AG04450 (cell line): ENCODE data around the gene CDCP2. TPM values are rescaled to one million over a fixed set of nuclear protein-coding genes. Genes with fewer than 3 reads are reported as not detected.
A peak's percentile ranks its signal among the peaks of the same experiment; 100 is the strongest.

Source experiments
- CTCF ChIA-PET: fragments of 300-600, 350-600 bp; formaldehyde crosslinking; extraction: SDS; loops from one replicate; lab custom pipeline; 2022; ENCODE audit warnings: antibody characterized with exemption, inconsistent platforms; lab: Charles Lee
- POLR2A ChIA-PET: fragments of 350-600 bp; formaldehyde crosslinking; extraction: SDS; loops from one replicate; lab custom pipeline; 2021; ENCODE audit warnings: antibody characterized with exemption, inconsistent platforms; lab: Yijun Ruan, JAX
- DNase-seq: peaks from one replicate; pipeline ENCODE4 v3.0.0-alpha.2; 2011; ENCODE audit warnings: low read depth, low spot score
- H3K27ac ChIP-seq: one replicate; pipeline ENCODE4 v1.5.1; 2012; ENCODE audit warnings: low read depth, low read length, control low read depth
- H3K27me3 ChIP-seq: one replicate; pipeline ENCODE4 v1.6.0; 2012; ENCODE audit warnings: low read length; ENCODE audit not compliant: control insufficient read depth, insufficient read depth
- H3K4me3 ChIP-seq: 2 replicates; pipeline ENCODE4 v1.5.1; 2011; ENCODE audit warnings: mild to moderate bottlenecking, low read depth, low read length, control low read depth
- H3K9me3 ChIP-seq: 2 replicates; pipeline ENCODE4 v1.5.1; 2012; ENCODE audit warnings: low read length; ENCODE audit not compliant: control insufficient read depth, insufficient read depth
- polyA plus RNA-seq: library from polyadenylated mRNA; depleted of rRNA; stranded (reverse); fragments of >200 nt; gene quantifications from 2 replicates; pipeline ENCODE4 v1.2.3, GENCODE V29; 2011
- TF ChIP-seq, protein P1 (sequence below): IDR thresholded peaks from 2 replicates; pipeline ENCODE4 v1.5.1; 2011; ENCODE audit warnings: low read depth, low read length, control low read depth, inconsistent platforms

The CDCP2 gene
- polyA plus RNA-seq, 1 experiment = not detected

GRCh38 chr1:54120698-54121481 is 31.9 kb downstream of the CDCP2 start:
- Histone ChIP-seq H3K9me3 (no peaks in the 10 kb centered on the region; the same call in 1 of the 2 replicates), H3K27ac (no peak overlapping the region), H3K4me3 (peak overlapping the region; percentile 34; the same call in 1 of the 2 replicates), H3K27me3 (peaks cover 6% of the 10 kb centered on the region)
- TF ChIP-seq, protein P1, sequence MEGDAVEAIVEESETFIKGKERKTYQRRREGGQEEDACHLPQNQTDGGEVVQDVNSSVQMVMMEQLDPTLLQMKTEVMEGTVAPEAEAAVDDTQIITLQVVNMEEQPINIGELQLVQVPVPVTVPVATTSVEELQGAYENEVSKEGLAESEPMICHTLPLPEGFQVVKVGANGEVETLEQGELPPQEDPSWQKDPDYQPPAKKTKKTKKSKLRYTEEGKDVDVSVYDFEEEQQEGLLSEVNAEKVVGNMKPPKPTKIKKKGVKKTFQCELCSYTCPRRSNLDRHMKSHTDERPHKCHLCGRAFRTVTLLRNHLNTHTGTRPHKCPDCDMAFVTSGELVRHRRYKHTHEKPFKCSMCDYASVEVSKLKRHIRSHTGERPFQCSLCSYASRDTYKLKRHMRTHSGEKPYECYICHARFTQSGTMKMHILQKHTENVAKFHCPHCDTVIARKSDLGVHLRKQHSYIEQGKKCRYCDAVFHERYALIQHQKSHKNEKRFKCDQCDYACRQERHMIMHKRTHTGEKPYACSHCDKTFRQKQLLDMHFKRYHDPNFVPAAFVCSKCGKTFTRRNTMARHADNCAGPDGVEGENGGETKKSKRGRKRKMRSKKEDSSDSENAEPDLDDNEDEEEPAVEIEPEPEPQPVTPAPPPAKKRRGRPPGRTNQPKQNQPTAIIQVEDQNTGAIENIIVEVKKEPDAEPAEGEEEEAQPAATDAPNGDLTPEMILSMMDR = no peak
- ChIA-PET POLR2A (interaction anchor here (0.6 to 1.1 kb wide), 3 partner anchors 12 to 368 kb away, joined by 3 to 4 read pairs (median 4); no protein-coding TSS in a partner anchor), CTCF (interaction anchor here (0.6 to 6.5 kb wide), 15 partner anchors 9 to 427 kb away, joined by 3 to 35 read pairs (median 4); partner anchors contain the start of gene ACOT11)
- no peak for DNase-seq

- no peak overlapping the region for H3K27ac ChIP-seq
- CTCF ChIA-PET = no interaction called here
- H3K9me3 ChIP-seq = no peaks in the 10 kb centered on the region; the same call in 1 of the 2 replicates
- POLR2A ChIA-PET = no interaction called here
- TF ChIP-seq, protein P1 = no peak
- no peak for DNase-seq
- H3K4me3 ChIP-seq = no peak overlapping the region
- peaks cover 6% of the 10 kb centered on the region for H3K27me3 ChIP-seq
These were observed 32.6 kb downstream of the CDCP2 start for GRCh38 chr1:54120018-54120697.

DNA sequence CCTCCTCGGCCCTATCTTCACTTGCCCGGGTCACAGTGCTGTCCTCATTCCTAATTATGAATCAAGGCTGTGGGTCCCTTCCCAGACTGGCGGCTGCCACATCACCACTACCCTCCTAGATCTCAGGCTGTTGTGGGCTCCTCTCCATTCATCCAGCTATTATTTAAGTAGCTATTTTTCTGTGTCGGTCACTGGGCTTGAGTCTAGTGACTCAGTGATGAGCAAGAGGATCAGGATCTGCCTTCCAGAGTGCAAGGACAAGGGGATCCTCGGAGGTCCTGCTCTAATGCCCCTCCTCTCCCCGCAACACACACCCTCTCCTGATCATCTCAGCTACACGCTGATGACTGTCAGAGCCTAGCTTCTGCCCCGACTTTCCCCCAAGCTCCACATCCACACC is 34.1 kb downstream of the CDCP2 start:
- ChIA-PET POLR2A (interaction anchor here (0.5 to 1.0 kb wide), 2 partner anchors 81 to 233 kb away, joined by 4 to 13 read pairs; partner anchors contain the start of genes CYB5RL and MRPL37), CTCF (interaction anchor here (0.8 to 2.0 kb wide), 3 partner anchors 8 to 371 kb away, joined by 3 to 13 read pairs (median 4); no protein-coding TSS in a partner anchor)
- no peak for DNase-seq
- Histone ChIP-seq H3K27me3 (peaks cover 6% of the 10 kb centered on the region), H3K4me3 (no peak overlapping the region), H3K27ac (peak overlapping the region; percentile 47), H3K9me3 (no peaks in the 10 kb centered on the region; the same call in 1 of the 2 replicates)
- TF ChIP-seq, protein P1 = no peak

GRCh38 chr1:54117815-54118563 is 34.8 kb downstream of the CDCP2 start:
- H3K27ac ChIP-seq = peak overlapping the region; percentile 47
- ChIA-PET POLR2A (interaction anchor here (1.0 kb wide), 1 partner anchor 82 kb away, joined by 4 read pairs; the partner anchor contains the start of genes CYB5RL and MRPL37), CTCF (interaction anchor here (0.8 to 2.0 kb wide), 3 partner anchors 9 to 372 kb away, joined by 3 to 13 read pairs (median 4); no protein-coding TSS in a partner anchor)
- H3K9me3 ChIP-seq = no peaks in the 10 kb centered on the region; the same call in 1 of the 2 replicates
- DNase-seq = no peak
- TF ChIP-seq, protein P1 = no peak
- peaks cover 6% of the 10 kb centered on the region for H3K27me3 ChIP-seq
- H3K4me3 ChIP-seq = no peak overlapping the region
